ENCODE results near the gene PRKAA1.
A peak's percentile ranks its signal among the peaks of the same experiment; 100 is the strongest.

PRKAA1 gene

DNA sequence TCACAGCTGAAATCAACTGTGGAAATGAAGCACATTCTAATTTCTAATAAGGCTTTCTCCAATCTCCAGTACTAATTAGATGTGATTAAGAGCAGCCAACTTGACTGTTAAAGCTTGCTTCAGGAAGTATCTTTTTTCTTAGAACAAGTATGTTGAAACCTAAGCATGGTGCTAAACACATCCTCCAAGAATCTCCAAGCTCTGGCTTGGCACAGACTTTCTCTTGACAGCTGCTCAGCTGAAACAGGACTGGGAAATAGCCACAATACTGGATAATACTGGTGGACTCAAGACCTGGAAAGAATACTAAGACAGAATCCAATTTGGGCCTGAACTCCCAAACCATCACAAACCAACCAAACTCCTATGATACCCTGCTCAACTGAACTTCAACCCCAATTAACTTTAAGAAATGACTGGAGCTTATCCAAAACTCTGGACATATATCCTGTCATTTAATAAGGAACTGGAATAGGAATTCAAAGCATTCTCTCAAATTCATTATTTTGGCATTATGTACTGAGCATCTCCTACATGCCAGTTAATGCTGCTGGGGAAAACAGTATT lies 16.2 kb downstream of the PRKAA1 start:
- DNase-seq (ENCODE audit: low read depth in 1 of 2, low spot score in 1 of 2), result no peak

DNA sequence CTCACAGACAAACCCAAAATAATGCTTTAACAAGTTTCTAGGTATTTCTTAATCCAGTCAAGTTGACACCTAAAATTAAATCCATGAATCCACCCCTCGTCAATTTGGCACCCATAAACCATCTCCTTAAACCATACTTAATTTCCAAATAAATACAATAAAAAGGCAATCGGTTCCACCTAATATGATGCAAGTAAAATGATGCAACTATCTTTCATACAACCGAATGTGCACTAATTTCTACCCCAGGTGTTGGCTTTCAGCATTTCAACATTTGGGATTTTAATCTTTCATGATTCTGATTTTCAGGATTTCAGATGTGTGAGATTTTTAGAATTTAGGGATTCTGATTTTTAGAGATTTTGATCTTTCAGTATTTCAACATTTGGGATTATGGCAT lies 17.3 kb downstream of the PRKAA1 start:
- DNase-seq (ENCODE audit: low read depth in 1 of 2, low spot score in 1 of 2), result no peak

DNA sequence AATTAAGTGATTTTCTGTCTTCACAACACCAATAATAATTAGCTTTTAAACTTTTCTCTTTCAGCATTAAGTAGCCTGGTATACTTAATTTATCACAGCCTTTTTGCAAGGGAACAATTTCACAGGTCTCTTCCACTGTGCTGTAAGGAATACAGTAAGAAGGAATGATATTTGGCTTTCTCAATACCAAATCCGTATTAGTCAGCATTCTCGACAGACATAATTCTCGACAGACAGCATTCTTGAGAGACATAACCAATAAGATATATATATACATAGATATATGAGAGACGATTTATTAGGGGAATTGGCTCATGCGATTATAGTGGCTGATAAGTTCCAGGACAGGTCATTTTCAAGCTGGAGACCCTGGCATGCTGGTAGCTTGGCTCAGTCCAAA lies 18.0 kb downstream of the PRKAA1 start:
- DNase-seq (ENCODE audit: low read depth in 1 of 2, low spot score in 1 of 2), result no peak

DNA sequence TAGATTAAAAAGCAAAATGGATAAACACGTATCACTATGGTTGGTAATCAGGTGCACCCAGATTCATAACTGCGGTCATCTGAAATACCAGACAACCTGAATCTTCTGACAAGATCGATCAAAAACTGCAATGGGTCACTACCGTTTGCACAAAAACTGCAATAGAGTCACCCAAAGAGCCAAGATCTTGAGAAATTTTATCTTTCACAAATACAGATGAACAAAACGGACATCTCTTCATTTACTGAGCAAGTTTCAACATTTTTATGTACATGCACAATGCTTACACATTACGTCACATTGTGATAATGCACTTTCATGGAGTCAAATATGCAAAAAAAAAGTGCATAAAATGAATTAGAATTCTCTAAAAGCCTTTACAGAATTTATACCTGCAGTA lies 18.6 kb downstream of the PRKAA1 start:
- DNase-seq (ENCODE audit: low read depth in 1 of 2, low spot score in 1 of 2), result no peak

DNA sequence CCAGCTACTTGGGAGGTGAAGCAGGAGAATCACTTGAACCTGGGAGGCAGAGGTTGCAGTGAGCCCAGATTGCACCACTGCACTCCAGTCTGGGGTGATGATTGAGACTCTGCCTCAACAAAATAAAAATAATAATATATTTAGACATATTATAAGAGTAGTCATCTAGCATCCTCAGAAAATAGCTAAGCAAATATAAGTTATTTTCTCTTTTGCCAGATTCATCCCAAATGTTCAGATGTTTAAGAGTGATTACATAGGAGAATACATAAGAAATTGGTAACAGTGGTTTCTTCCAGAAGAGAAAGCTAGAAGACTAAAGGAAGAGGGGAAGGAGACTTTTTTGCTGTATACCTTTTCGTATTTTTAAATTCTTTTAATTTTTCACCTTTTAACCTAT lies 20.0 kb downstream of the PRKAA1 start:
- no peak for DNase-seq (ENCODE audit: low read depth in 1 of 2, low spot score in 1 of 2)

DNA sequence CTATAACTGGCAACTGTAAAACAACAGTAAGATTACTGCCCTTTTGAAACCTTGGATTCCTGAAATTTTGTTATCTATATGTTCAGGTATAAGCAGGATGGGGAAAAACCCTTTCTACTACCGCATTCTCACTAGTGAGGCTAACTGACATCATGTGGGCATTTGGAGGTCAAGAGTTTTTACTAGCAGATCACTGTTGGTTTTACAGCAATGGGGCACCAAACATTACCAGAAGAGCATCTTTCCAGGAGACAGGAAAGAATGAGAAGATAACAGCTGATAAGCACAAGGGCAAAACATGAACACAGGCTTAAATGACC lies 21.6 kb downstream of the PRKAA1 start:
- no peak for DNase-seq (ENCODE audit: low read depth in 1 of 2, low spot score in 1 of 2)

DNA sequence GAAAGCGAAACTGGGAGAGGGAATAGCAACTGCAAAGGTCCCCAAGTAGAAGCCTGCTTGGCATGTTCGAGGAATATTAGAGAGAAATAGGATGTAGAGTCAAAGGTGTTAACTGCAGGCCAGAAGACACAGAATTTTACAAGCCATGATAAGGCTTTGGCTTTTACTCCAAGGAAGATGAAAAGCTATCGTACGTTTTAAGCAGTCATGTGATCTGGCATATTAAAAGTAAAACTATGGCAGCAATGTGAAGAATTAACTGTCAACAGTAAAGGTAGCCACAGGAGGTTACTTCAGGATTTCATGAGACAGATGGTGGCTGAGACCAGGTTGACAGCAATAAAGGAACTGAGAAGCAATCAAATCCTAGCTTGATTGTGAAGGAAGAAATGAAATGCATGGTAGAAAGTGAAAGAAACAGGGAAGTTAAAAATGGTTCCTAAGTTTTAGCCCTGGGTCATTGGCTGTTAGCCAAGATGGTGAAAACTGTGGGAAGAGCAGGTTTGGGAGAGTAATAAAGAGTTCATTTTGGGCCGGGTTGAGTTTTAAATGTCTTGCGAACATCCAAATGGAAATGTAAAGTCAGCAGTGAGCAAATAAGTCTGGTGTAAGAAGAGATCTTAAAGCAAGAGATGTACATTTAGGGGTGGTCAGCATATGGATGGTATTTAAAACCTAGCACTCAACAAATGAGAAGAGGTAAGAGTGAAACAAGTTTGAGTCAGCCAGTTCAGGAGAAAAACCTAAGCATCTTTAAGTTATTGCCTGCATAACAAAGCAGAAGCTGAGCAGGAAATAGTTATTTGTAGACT lies 22.1 kb downstream of the PRKAA1 start:
- DNase-seq (ENCODE audit: low read depth in 1 of 2, low spot score in 1 of 2), result no peak

DNA sequence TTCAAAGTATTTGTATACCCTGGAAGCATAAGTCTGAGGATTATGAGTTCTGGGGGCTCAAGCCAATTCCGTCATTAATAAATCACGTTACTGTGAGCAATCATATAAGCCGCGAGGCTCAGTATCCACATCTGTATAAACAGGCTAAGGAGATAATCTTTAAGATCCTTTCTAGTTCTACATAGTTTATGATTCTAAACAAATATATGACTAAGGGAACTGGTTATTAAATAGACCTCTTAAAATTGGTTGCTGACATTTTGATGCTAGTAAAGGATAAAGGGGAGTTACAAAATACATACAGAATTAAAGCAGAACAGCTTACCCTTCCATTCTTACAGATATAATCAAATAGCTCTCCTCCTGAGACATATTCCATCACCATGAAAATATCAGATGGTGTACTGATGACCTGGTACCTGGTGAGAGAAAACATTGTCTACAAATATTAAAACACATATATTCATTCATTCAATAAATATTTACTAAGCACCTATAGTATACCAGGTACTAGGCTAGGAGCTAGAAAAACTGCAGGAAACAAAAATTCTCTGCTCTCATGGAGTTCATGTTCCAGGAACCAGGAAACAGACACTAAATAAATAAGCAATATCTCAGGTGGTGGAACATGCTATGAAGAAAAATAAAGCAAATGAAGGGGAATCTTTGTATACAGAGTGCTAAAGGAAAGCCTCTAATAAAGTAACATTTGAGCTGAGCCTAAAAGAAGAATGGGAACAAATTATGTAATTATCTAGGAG lies 22.9 kb downstream of the PRKAA1 start:
- DNase-seq (ENCODE audit: low read depth in 1 of 2, low spot score in 1 of 2), result no peak

DNA sequence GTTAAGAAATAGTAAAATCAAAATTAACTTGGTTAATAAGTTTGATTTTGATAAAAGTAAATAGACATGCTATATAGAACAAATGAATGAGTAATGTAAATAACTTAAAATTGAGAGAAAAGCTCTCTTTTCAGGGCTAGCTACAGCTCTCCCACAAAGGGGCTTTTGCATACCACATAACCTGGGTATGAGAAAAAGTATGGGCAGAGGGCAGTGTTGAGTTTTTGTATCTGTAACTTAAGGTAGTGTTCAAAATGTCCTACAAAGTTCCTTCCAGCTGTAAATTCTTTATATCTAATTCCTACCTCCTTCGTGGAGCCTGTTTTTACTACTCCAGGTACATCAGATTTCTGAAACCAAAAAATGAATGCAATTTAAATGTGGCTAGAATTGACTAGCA lies 23.6 kb downstream of the PRKAA1 start:
- DNase-seq (ENCODE audit: low read depth in 1 of 2, low spot score in 1 of 2), result no peak

DNA sequence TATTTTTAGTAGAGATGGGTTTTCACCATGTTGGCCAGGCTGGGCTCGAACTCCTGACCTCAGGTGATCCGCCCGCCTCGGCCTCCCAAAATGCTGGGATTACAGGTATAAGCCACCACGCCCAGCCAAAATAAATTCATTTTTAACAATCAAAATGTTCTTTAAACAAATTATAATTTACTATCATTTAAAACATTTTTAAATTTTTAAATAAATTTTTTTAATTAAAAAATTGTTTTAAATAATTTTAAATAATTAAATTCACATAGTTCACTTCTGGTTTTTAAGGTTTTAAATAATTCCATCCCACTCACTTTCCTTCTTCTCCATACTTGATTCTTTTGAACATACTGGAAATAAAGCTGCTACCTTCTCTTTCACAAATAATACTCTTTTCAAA lies 27.4 kb downstream of the PRKAA1 start:
- DNase-seq (ENCODE audit: low read depth in 1 of 2, low spot score in 1 of 2), result no peak

DNA sequence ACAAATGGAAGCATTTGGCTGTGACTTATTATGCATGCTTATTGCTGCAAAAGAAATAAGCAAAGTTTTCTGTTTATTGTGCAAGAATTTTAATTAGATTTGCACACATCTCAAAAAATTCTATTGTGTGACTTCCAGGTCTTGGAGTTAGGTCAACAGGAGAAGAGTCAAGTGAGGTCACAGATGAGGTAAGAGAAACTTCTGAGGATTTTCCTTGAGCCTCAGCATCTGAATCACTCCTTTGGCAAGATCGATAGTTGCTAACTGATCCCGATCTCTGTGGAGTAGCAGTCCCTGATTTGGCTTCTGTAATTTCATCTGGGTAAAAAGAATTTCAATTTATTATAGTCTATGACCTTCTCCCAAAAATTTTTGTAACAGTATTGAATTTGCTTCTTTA lies 35.5 kb downstream of the PRKAA1 start:
- DNase-seq (ENCODE audit: low read depth in 1 of 2, low spot score in 1 of 2), result no peak

DNA sequence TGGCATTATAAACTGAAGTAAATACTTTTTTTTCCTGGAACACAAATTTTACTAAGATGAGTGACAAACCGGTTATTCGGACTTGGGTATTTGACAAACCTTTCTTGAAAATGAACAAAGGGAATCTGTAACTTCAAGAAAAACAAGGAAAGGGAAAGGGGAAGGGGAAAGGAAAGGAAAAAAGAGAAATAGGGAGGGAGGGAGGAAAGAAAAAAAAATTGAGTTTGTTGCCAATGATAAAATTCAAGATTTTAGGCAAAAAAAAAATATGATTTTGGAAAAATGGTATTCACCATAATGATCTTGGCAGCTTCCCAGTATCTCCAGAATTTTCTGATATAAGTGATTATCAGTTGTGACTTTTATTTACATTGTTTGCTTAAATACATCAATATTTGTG lies 40.8 kb downstream of the PRKAA1 start:
- DNase-seq (ENCODE audit: low read depth in 1 of 2, low spot score in 1 of 2), result no peak

DNA sequence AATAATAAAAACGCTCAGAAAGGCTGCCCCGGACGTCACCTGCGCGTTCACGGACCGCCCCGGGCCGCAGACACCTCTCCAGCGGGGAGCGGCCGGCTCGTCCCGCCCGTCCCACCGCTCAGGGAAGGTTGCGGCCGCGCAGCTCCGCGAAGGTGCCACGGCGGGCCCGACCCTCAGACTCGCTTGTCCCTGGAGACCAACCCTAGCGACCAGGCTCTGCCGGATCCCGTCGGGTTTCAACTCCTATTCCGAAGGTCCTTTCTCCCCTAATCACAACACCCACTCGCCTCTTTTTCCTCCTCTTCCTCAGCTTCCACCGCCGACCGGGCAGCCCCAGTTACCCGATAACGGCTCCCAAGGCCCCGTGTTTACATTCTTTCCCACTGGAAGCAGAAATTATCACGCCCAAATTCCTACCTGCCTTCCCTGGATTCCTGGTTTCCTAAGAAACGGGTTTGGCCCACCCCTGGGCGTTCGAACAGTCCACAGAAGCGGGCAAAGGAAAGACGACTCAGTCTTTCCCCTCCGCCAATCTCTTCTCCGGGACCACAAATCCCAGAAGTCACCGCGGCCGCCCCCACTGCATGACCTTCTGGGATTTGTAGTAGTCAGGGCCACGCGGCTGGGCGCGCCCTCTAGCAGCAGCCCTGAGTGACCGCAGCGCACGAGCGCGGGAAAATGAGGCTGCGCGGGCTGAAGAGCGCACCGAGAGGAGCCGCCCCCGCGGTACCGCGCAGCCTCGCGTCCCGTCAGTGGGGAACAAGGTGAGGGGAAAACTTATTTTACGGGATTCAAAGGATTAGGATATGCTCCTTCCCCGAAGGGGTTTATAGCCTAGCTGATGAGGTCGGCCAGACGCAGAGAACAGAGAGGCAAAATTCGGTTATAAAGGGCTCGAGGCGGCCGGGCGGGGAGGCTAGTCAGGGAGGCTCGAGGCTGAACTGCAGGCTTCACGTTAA lies 42.5 kb downstream of the PRKAA1 start, which contains the start of gene TTC33:
TSS of gene TTC33 (minus strand) at position 555 of the 959 bp plus-strand sequence. CDS start 8,943 bp downstream, outside the sequence.
- DNase-seq (ENCODE audit: low read depth in 1 of 2, low spot score in 1 of 2), result peak; percentile 87 to 88

DNA sequence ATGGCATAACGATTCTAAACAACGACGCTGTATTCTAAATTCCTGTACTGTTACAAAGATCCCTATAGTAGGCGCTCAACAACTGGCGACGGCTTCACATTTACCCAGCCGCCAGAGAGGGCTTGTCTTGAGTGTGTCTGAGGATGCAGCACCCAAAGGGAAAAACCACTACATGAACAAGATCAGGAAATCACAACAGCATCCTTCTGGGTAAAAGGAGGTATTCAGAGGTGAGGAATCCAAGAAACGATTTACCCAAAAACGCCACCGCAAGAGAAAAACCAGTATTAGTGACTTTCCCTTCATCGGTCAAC lies 43.1 kb downstream of the PRKAA1 start:
- DNase-seq (ENCODE audit: low read depth in 1 of 2, low spot score in 1 of 2), result peak; percentile 27 to 30

DNA sequence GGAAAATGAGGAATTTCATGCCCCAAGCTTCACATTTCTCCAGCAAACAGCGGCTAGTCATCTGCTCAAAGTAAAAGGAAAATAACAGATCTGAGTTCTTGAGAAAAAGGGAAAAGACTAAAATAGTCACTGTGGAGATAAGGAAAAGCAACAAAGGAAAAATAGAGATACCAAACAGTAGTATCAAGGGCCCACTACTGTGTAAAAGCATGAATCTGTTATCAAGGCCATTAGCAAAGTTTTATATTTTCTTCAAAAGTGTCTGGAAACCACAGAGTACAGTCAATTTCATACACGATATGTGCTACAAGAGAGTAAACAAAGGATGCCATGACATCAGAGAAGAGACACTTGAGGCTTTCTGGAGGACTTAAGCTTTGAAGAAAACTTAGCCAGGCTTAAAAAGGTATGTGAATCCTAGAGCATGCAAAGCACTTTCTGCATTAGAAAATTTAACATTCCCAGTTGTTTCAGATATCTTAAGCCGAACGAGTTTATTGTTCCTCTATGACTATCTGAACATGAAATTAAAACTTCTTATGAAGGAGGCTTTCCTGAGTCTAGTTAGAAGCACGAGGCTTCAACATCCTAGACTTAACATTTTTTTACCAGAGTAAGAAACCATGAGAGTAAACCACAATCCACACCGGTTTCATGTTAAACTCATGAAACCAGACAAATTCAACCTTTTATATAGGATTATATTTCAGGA lies 43.6 kb downstream of the PRKAA1 start:
- DNase-seq (ENCODE audit: low read depth in 1 of 2, low spot score in 1 of 2), result no peak

DNA sequence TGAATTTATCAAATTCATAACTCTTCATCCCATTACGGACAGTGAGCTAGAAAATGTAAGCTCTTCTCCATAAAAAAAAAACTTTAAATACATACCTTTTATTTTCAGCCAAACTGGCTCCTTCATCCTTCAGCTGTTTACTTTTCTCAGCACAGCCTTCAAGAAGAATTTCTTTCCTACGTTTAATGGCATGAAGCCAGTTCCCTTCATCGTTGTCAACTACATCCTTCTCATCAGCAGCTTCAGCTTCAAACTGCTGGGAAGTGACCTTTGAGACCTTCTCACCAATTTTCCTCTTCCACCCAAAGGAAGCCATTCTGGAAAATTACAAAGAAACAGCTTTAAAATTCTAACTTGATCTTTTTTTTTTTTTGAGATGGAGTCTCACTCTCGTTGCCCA lies 51.5 kb downstream of the PRKAA1 start:
- DNase-seq (ENCODE audit: low read depth in 1 of 2, low spot score in 1 of 2), result no peak

DNA sequence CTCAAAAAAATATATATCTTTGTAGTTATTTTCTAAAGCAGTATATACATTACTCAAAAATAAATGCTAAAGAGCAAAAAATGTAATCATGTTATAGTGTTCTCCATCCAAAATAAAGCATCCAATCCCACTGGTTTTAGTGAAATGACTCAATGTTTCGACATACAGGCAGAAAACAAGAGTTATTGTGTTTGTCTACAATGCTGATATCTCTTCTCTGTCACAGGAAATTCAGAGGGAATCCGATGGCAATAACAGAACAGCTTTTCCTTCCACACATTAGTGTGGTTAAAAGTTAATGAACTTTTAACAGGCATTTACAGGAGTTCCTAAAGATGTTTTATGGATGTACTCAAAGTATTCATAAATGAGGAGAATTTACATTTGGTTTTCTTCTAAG lies 54.4 kb downstream of the PRKAA1 start:
- no peak for DNase-seq (ENCODE audit: low read depth in 1 of 2, low spot score in 1 of 2)

DNA sequence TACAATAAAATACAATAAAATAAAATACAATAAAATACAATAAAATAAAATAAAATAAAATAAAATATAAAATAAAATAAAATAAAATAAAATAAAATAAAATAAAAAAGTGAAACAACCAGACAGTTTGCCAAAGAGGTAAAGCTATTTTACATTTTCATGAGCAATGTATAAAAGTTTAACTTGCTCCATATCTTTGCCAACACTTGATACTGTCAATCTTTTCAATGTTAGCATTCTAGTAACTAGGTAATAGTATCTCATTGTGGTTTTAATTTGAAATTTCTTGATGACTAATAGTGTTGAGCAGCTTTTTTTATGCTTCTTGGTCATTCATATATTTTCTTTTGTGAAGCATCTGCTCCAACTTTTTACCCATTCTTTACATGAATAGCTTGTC lies 59.7 kb downstream of the PRKAA1 start:
- DNase-seq (ENCODE audit: low read depth in 1 of 2, low spot score in 1 of 2), result no peak

DNA sequence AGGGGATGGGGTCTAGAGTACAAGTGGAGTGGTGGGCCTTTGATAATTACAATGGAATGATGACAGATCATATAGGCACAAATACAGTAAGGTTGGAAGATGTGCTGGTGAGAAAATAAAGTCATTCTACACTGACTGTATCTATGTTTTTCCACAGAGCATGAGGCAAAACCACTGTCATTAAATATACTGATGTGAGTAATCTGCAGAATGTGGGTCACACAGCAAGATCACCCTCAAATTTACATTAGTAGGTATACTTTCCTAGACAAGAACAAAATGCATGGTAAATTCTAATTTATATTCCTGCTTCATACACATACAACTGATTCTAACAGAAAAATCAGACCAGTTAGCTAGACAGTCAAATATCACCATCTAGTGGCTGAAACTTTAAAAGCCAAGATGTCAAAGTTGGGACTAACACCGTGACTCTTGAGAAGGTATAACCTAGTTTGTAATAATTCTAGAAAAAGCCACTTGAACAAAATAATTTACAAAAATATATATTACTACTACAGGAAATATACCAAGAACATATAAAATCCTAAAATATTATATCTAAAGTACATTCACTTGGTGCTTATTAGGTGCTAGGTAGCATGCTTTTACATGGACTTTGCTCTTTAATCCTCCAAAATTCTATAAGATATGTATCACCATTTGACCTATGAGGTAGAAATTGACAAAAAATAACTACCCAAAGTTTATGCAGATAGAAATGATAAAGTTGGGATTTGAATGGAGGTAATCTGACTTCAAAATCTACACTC lies 61.9 kb downstream of the PRKAA1 start:
- DNase-seq (ENCODE audit: low read depth in 1 of 2, low spot score in 1 of 2), result no peak

DNA sequence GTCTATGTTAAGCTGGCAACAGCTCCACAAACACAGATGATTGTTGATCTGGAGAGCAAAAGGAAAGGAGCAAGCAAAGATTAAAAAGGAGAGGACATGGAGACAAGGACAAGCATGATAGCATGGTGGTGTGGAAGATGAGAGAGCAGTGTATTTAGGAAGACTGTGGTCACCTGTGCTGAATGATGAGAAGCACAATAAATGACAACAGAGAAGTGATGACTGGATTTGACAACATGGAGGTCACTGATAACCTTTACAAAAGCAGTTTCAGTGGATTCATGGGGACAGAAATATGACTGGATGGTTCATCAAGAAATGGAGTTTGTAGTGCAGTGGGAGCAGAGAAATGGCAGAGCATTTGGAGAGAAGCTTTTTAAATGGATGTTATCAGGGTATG lies 62.6 kb downstream of the PRKAA1 start:
- DNase-seq (ENCODE audit: low read depth in 1 of 2, low spot score in 1 of 2), result no peak

All from activated T-helper 1 cell treated with anti-CD3 and anti-CD28 coated beads, Interleukin-2, amount 50 U/mL, for 16 hours (primary cell).